OCI-LY1 (cell line): Measurements from ENCODE around the gene GPATCH4.
"Not testable (repeated sequence)": the region's sequence is repeated elsewhere in the genome, so short reads cannot be mapped to it uniquely, and the experiment has no call there.

Source experiments
- H2AFZ ChIP-seq: fragments of 200-600 bp; sonication (generic), shearing (Covaris generic); 2 replicates; pipeline ENCODE4 v1.6.0; 2014; ENCODE audit warnings: antibody characterized with exemption, mild to moderate bottlenecking, low read length
- H3F3A ChIP-seq: fragments of 200-600 bp; sonication (generic), shearing (Covaris generic); 2 replicates; pipeline ENCODE4 v1.6.0; 2014; ENCODE audit warnings: mild to moderate bottlenecking, antibody characterized with exemption, low read length, moderate library complexity; ENCODE audit not compliant: insufficient read depth
- H3K27ac ChIP-seq: fragments of 200-600 bp; sonication (generic); 2 replicates; pipeline ENCODE4 v1.5.1; 2014; ENCODE audit warnings: low read length, mixed run types, mild to moderate bottlenecking, low read depth; ENCODE audit not compliant: poor library complexity, severe bottlenecking
- H3K27me3 ChIP-seq: fragments of 200-600 bp; sonication (generic); 2 replicates; pipeline ENCODE4 v1.6.0; 2014; ENCODE audit warnings: antibody characterized with exemption, mild to moderate bottlenecking, low read length, moderate library complexity; ENCODE audit not compliant: insufficient read depth
- H3K36me3 ChIP-seq: fragments of 200-600 bp; sonication (generic); 2 replicates; pipeline ENCODE4 v1.6.1; 2014; ENCODE audit warnings: mild to moderate bottlenecking, antibody characterized with exemption, low read length, moderate library complexity, mixed read lengths; ENCODE audit not compliant: insufficient read depth
- H3K4me1 ChIP-seq: fragments of 200-600 bp; sonication (generic); 2 replicates; pipeline ENCODE4 v1.5.1; 2014; ENCODE audit warnings: mild to moderate bottlenecking, low read length, moderate library complexity; ENCODE audit not compliant: insufficient read depth, severe bottlenecking
- H3K4me2 ChIP-seq: fragments of 200-600 bp; sonication (generic), shearing (Covaris generic); 2 replicates; pipeline ENCODE4 v1.6.1; 2014; ENCODE audit warnings: low read length
- H3K4me3 ChIP-seq: fragments of 200-600 bp; sonication (generic); 2 replicates; pipeline ENCODE4 v1.5.1; 2014; ENCODE audit warnings: low read length, low read depth, mild to moderate bottlenecking, mixed read lengths; ENCODE audit not compliant: poor library complexity, severe bottlenecking
- H3K79me2 ChIP-seq: fragments of 200-600 bp; shearing (Covaris generic); 2 replicates; pipeline ENCODE4 v1.6.1; 2016; ENCODE audit warnings: mixed run types, low read length, mixed read lengths; ENCODE audit not compliant: insufficient read depth
- H3K9ac ChIP-seq: fragments of 200-600 bp; sonication (generic), shearing (Covaris generic); 2 replicates; pipeline ENCODE4 v1.6.1; 2014; ENCODE audit warnings: mild to moderate bottlenecking, low read length, mixed read lengths
- H3K9me2 ChIP-seq: fragments of 200-600 bp; sonication (generic), shearing (Covaris generic); 2 replicates; pipeline ENCODE4 v1.6.1; 2014; ENCODE audit warnings: low read depth, mild to moderate bottlenecking, low read length, mixed read lengths
- H3K9me3 ChIP-seq: fragments of 200-600 bp; shearing (Covaris generic); 2 replicates; pipeline ENCODE4 v1.6.1; 2014; ENCODE audit warnings: low read length, mixed read lengths
- H4K20me1 ChIP-seq: fragments of 200-600 bp; sonication (generic), shearing (Covaris generic); 2 replicates; pipeline ENCODE4 v1.6.0; 2016; ENCODE audit warnings: mild to moderate bottlenecking, low read length; ENCODE audit not compliant: insufficient read depth
- EZH2 ChIP-seq: fragments of 200-600 bp; sonication (generic), shearing (Covaris generic); IDR thresholded peaks from 2 replicates; pipeline ENCODE4 v1.8.0; 2017; ENCODE audit warnings: borderline replicate concordance, mixed run types, mild to moderate bottlenecking, antibody characterized with exemption, low read length, moderate library complexity, mixed read lengths
- TF ChIP-seq, protein P1 (sequence below): fragments of 200-600 bp; sonication (generic), shearing (Covaris generic); IDR thresholded peaks from 2 replicates; pipeline ENCODE4 v1.5.1; 2017; ENCODE audit warnings: mild to moderate bottlenecking, antibody characterized with exemption, low read length, moderate library complexity, mixed read lengths

The GPATCH4 gene

DNA sequence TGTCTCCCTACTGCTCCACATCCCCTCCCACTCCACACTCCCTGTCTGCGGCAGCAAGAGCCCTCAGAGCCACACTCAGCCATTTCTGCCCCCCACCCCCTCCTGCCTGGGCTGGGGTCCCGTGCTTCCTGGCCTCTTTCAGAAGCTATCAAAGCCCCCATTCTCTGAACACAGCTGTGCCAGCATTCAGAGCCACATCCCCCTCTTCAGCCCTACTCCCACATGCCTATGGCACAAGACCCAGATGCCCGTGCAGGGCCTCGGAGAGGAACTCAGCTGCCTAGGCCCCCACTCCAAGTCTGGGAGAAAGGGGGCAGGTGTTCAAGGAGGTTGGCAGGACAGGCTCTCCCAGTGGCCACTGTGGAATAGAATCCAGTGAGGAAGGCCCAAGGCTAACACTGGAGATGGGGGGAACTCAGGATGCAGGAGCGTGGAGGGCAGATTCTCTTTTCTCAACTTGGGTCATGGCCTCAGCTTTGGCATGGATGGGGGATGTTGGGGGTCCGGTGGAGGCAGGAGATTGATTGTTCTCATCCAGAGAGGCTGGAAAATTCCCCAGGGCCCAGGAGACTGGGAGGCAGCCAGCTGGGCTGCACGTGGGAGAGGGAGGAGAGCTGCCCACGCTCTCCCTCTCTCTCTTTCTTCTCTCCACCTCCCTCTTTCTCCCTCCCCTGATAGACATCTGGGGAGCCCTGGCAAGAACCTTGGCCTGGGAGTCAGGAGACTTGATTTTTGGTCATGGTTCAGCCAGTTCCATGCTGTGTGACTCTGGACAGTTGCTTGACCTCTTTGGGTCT, 37.1 kb upstream of the GPATCH4 start:
- peaks cover 12% of the 10 kb centered on the region; the same call in 1 of the 2 replicates for H3K27me3 ChIP-seq
- H3F3A ChIP-seq: no peaks in the 10 kb centered on the region
- H3K36me3 ChIP-seq: no peaks in the 10 kb centered on the region
- no peak overlapping the region for H3K27ac ChIP-seq
- no peak overlapping the region for H2AFZ ChIP-seq
- H3K9me2 ChIP-seq: no peaks in the 10 kb centered on the region
- no peak overlapping the region for H3K4me3 ChIP-seq
- no peak overlapping the region for H3K9ac ChIP-seq
- TF ChIP-seq, protein P1, sequence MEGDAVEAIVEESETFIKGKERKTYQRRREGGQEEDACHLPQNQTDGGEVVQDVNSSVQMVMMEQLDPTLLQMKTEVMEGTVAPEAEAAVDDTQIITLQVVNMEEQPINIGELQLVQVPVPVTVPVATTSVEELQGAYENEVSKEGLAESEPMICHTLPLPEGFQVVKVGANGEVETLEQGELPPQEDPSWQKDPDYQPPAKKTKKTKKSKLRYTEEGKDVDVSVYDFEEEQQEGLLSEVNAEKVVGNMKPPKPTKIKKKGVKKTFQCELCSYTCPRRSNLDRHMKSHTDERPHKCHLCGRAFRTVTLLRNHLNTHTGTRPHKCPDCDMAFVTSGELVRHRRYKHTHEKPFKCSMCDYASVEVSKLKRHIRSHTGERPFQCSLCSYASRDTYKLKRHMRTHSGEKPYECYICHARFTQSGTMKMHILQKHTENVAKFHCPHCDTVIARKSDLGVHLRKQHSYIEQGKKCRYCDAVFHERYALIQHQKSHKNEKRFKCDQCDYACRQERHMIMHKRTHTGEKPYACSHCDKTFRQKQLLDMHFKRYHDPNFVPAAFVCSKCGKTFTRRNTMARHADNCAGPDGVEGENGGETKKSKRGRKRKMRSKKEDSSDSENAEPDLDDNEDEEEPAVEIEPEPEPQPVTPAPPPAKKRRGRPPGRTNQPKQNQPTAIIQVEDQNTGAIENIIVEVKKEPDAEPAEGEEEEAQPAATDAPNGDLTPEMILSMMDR: no peak
- no peak for TF ChIP-seq EZH2
- H3K79me2 ChIP-seq: no peaks in the 10 kb centered on the region
- H3K4me1 ChIP-seq: no peaks in the 10 kb centered on the region
- H3K4me2 ChIP-seq: no peak overlapping the region
- H3K9me3 ChIP-seq: no peaks in the 10 kb centered on the region
- no peaks in the 10 kb centered on the region for H4K20me1 ChIP-seq

- 0 out of 2 replicates have a peak, but pooled peaks cover 5% of the 10 kb centered on the region for H3K27me3 ChIP-seq
- H3K9me3 ChIP-seq: no peaks in the 10 kb centered on the region
- no peaks in the 10 kb centered on the region for H3F3A ChIP-seq
- H3K79me2 ChIP-seq: no peaks in the 10 kb centered on the region
- TF ChIP-seq, protein P1: no peak
- TF ChIP-seq EZH2: no peak
- H3K9me2 ChIP-seq: no peaks in the 10 kb centered on the region
- H3K4me3 ChIP-seq: no peak overlapping the region
- H3K9ac ChIP-seq: no peak overlapping the region
- H3K4me2 ChIP-seq: no peak overlapping the region
- no peaks in the 10 kb centered on the region for H4K20me1 ChIP-seq
- no peak overlapping the region for H3K27ac ChIP-seq
- H3K36me3 ChIP-seq: no peaks in the 10 kb centered on the region
- H2AFZ ChIP-seq: no peak overlapping the region
- H3K4me1 ChIP-seq: no peaks in the 10 kb centered on the region
These were observed 31.1 kb upstream of the GPATCH4 start for GRCh38 chr1:156632355-156632754.

- H3K9ac ChIP-seq: not testable (repeated sequence)
These were observed 29.9 kb upstream of the GPATCH4 start for GRCh38 chr1:156631152-156631551.

More at GRCh38 chr1:156631152-156631551, 29.9 kb upstream of the GPATCH4 start:
- H3K4me2 ChIP-seq, H3K9me2 ChIP-seq, H3K27me3 ChIP-seq, H4K20me1 ChIP-seq, H3K79me2 ChIP-seq, H2AFZ ChIP-seq, H3K4me1 ChIP-seq, H3K4me3 ChIP-seq, H3K9me3 ChIP-seq, H3K27ac ChIP-seq, H3F3A ChIP-seq, H3K36me3 ChIP-seq: not testable (repeated sequence)
